Heart right ventricle (tissue), 16 donors: ENCODE measurements around the gene ELOVL5. TPM values are rescaled to one million over a fixed set of nuclear protein-coding genes. Genes with fewer than 3 reads are reported as not detected.

Source experiments
- ATAC-seq, 8 donors: fragments of 200-7000 bp; cut with Tn5 transposase; one replicate each; pipeline ENCODE4 v1.9.1; 2020; ENCODE audit warnings: mild to moderate bottlenecking in 8 of 8, moderate library complexity in 8 of 8, moderate number of reproducible peaks in 1 of 8
- DNase-seq, 2 donors: peaks; one replicate each; pipeline ENCODE4 v3.0.0-alpha.2; 2020
- H3K27ac ChIP-seq, 10 donors: fragments of 200-600 bp; sonication (generic) in 2 of 10; one replicate each; pipeline versions ENCODE4 v1.5.0 to v1.8.0; 2020 to 2022; ENCODE audit warnings: mild to moderate bottlenecking in 3 of 10
- H3K27me3 ChIP-seq, 7 donors: fragments of 200-600 bp; one replicate each; pipeline ENCODE4 v1.8.0; 2021 to 2022; ENCODE audit warnings: mild to moderate bottlenecking in 2 of 7
- H3K36me3 ChIP-seq, 9 donors: fragments of 200-600 bp; sonication (generic) in 1 of 9; one replicate each; pipeline versions ENCODE4 v1.5.0 to v1.8.0; 2020 to 2022; ENCODE audit warnings: mild to moderate bottlenecking in 2 of 9
- H3K4me1 ChIP-seq, 9 donors: fragments of 200-600 bp; sonication (generic) in 1 of 9; one replicate each; pipeline versions ENCODE4 v1.5.0 to v1.8.0; 2020 to 2022; ENCODE audit warnings: mild to moderate bottlenecking in 4 of 9
- H3K4me3 ChIP-seq, 10 donors: fragments of 200-600 bp; sonication (generic) in 2 of 10; one replicate each; pipeline versions ENCODE4 v1.5.0 to v1.8.0; 2020 to 2022; ENCODE audit warnings: mild to moderate bottlenecking in 7 of 10, moderate library complexity in 2 of 10
- H3K9me3 ChIP-seq, 11 donors: fragments of 200-600 bp in 10 of 11; sonication (generic) in 2 of 11; one replicate each; pipeline versions ENCODE4 v1.5.0 to v1.8.0; 2013 to 2022; ENCODE audit warnings: mild to moderate bottlenecking in 2 of 11, control low read depth in 1 of 11, moderate library complexity in 1 of 11
- WGBS, 2 donors: extraction: QIAGEN DNeasy Blood & Tissue Kit; methylation state at CpG; one replicate each; pipeline ENCODE4 v1.1.7; 2013; ENCODE audit warnings: inconsistent platforms in 1 of 2; 5-methylcytosine and 5-hydroxymethylcytosine counted together
- intact Hi-C, 10 donors: fragments of 100-400 bp; cut with DNase I; formaldehyde crosslinking; loops; one replicate each; pipeline versions ENCODE4 v1.11.1 to v1.14.2; 2022
- polyA plus RNA-seq, 2 donors: library from polyadenylated mRNA; stranded (reverse); fragments of 200-250 nt; gene quantifications; one replicate each; pipeline ENCODE4 v1.2.3, GENCODE V29; 2013
- total RNA-seq, 10 donors: library from RNA; stranded (reverse); fragmentation: NEBNext Ultra II Directional in 3 of 10; extraction: Animal tissue kit (Norgen Biotek cat#: 25700) in 3 of 10; gene quantifications; one replicate each; pipeline versions ENCODE4 v1.2.1 to v1.2.4, GENCODE V29; 2021 to 2023
- TF ChIP-seq, protein P1 (sequence below), 9 donors: fragments of 200-600 bp; sonication (generic) in 2 of 9; IDR thresholded peaks; one replicate each; pipeline versions ENCODE4 v1.5.0 to v1.8.0; 2021 to 2022; ENCODE audit warnings: antibody characterized with exemption in 9 of 9, mild to moderate bottlenecking in 5 of 9, moderate library complexity in 1 of 9
- donor health status: Arrhythmogenic right ventricular cardiomyopathy.
- donor health status: ischemic (EF 13 %, LVEDD 7.1; RV severe dilation, severe dysfunction).
- donor health status: healthy with polysubstance abuse.
- donor health status: DM: no; HTN: yes; CAD: no.
- donor health status: DM: no; HTN: no; CAD: no.
- donor health status: ischemic (EF 25% LVEDD 6.9; RV normal size, moderate dysfunction).
- donor health status: ischemic (EF 25% LVEDD 5.7; RV mildly dilated, moderate dysfunction).
- donor health status: healthy.
- donor health status: DM: yes; HTN: yes; CAD: no.
- donor health status: Ischemic cardiomyopathy.
- donor health status: ischemic (EF 35%, LVEDD 5.7; RV mildly dilated, moderate dysfunction).
- donor health status: nonischemic (EF 11% LVEDD 7.7; RV severe dilation, severe dysfunction).
- donor health status: DM: yes; HTN: yes; CAD: no.
- donor health status: PGD.
- donor health status: ischemic (EF 29% LVEDD 5.4; RV normal size, mild dysfunction).
- donor health status: nonischemic (EF 23%, LVEDD 6.1; RV moderate dilation, normal function).

Gene ELOVL5
- total and polyA plus RNA-seq, 12 donors = 16.9 to 48.1 (median 29.7) TPM

- intact Hi-C loops = no loop called here
- no peaks in the 10 kb centered on the region for H3K27me3 ChIP-seq
- DNase-seq = no peak
- H3K4me3 ChIP-seq = no peak overlapping the region
- H3K9me3 ChIP-seq = no peaks in the 10 kb centered on the region
- no peak for ATAC-seq
- no peak overlapping the region for H3K27ac ChIP-seq
- H3K4me1 ChIP-seq = peaks cover 0 to 21% (median 0%) of the 10 kb centered on the region in 9 donors
- TF ChIP-seq, protein P1, sequence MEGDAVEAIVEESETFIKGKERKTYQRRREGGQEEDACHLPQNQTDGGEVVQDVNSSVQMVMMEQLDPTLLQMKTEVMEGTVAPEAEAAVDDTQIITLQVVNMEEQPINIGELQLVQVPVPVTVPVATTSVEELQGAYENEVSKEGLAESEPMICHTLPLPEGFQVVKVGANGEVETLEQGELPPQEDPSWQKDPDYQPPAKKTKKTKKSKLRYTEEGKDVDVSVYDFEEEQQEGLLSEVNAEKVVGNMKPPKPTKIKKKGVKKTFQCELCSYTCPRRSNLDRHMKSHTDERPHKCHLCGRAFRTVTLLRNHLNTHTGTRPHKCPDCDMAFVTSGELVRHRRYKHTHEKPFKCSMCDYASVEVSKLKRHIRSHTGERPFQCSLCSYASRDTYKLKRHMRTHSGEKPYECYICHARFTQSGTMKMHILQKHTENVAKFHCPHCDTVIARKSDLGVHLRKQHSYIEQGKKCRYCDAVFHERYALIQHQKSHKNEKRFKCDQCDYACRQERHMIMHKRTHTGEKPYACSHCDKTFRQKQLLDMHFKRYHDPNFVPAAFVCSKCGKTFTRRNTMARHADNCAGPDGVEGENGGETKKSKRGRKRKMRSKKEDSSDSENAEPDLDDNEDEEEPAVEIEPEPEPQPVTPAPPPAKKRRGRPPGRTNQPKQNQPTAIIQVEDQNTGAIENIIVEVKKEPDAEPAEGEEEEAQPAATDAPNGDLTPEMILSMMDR (IDR thresholded peaks at IDR 0.05) = no peak
- no peaks in the 10 kb centered on the region for H3K36me3 ChIP-seq
Observed at GRCh38 chr6:53375847-53376246, 27.1 kb upstream of the ELOVL5 start.

DNA sequence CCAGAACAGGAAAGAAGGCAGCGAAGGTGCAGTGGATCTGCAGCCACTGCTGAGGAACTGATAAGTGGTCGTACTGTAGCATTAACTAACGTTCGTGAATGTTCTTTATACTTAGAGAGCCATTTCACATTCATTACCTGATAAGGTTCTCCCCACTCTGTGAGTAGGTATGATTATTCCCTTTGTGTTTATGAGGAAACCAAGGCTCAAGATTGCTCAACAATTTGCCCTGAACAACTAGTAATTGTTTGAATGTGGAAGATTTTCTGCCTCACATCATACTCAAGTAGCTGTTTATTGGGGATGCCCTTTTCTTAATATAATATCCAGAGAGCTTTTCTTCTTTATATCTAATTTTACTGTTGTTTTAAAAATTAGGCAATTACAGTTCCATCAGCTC, 24.9 kb upstream of the ELOVL5 start:
- 63 to 68% methylated on average over 4 of the region's 4 CpGs for WGBS, 2 donors
- H3K27ac ChIP-seq = no peak overlapping the region
- no peaks in the 10 kb centered on the region for H3K36me3 ChIP-seq
- TF ChIP-seq, protein P1 (IDR thresholded peaks at IDR 0.05) = no peak
- H3K4me3 ChIP-seq = no peak overlapping the region
- DNase-seq (no peak), ATAC-seq (no peak)
- intact Hi-C loops = no loop called here
- H3K27me3 ChIP-seq = no peaks in the 10 kb centered on the region
- H3K9me3 ChIP-seq = no peaks in the 10 kb centered on the region
- H3K4me1 ChIP-seq = peaks cover 0 to 21% (median 0%) of the 10 kb centered on the region in 9 donors

DNA sequence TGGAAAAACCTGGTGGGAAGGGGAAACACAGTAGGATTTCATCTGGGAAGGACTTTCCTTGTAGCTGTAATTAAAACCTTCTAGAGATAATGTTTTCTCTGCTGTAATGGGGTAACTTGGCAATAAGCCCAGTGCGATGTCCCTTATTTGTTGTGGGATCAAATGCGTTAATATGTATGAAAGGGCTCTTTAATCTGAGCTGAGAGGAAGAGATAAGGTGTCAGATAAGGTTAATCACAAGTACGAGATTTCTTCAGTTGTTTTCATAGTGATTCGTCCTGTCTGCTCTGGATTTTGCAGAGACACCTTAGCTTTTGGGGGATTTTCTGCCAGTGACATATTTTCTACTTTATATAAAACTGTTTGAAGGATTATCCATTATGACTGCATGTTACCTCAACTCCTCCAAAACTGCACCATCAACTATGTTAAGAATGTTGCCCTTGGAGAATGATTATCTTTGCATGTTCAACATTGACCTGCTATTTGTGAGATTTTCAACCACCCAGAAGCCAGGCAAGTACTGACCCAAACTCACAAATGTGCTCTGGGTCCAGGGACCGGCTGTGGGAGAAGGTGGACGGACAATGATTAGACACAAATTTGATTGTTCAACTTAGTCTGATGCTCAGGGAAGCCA, 21.2 kb upstream of the ELOVL5 start:
- Histone ChIP-seq H3K27me3 (no peaks in the 10 kb centered on the region), H3K4me1 (no peaks in the 10 kb centered on the region), H3K4me3 (no peak overlapping the region), H3K36me3 (no peaks in the 10 kb centered on the region), H3K27ac (no peak overlapping the region), H3K9me3 (no peaks in the 10 kb centered on the region)
- no peak for DNase-seq
- intact Hi-C loops = loop anchor here in 1 of 10 donors (5.0 kb wide), 1 partner anchor 112 kb away; no protein-coding TSS in a partner anchor
- WGBS, 2 donors = 52 to 55% methylated on average over 6 of the region's 6 CpGs
- TF ChIP-seq, protein P1 (IDR thresholded peaks at IDR 0.05) = no peak
- no peak for ATAC-seq

GRCh38 chr6:53369051-53369450, 20.3 kb upstream of the ELOVL5 start:
- H3K27me3 ChIP-seq = no peaks in the 10 kb centered on the region
- WGBS, 2 donors = 96% methylated on average over 2 of the region's 2 CpGs
- intact Hi-C loops = loop anchor here in 1 of 10 donors (5.0 kb wide), 1 partner anchor 113 kb away; no protein-coding TSS in a partner anchor
- no peak overlapping the region for H3K4me3 ChIP-seq
- no peaks in the 10 kb centered on the region for H3K4me1 ChIP-seq
- H3K27ac ChIP-seq = no peak overlapping the region
- TF ChIP-seq, protein P1 (IDR thresholded peaks at IDR 0.05) = no peak
- no peaks in the 10 kb centered on the region for H3K9me3 ChIP-seq
- ATAC-seq (no peak), DNase-seq (no peak)
- H3K36me3 ChIP-seq = no peaks in the 10 kb centered on the region
